Kidney (tissue), 14 donors: Measurements from ENCODE around the gene HMG20A. TPM values are rescaled to one million over a fixed set of nuclear protein-coding genes. Genes with fewer than 3 reads are reported as not detected.

Source experiments
- DNase-seq, 5 donors: peaks; one replicate each; pipeline ENCODE4 v3.0.0-alpha.2; 2013 to 2020
- FAIRE-seq: peaks from 2 replicates; lab custom pipeline; 2012; peaks lifted over from hg19 to GRCh38; lab: Jason Lieb, UNC
- H3K27ac ChIP-seq, 2 donors: one replicate each; pipeline ENCODE4 v1.7.0; 2013; ENCODE audit warnings: low read depth in 2 of 2, low read length in 2 of 2, inconsistent platforms in 1 of 2
- H3K27me3 ChIP-seq: one replicate; pipeline ENCODE4 v1.7.1; 2013; ENCODE audit warnings: low read length, inconsistent platforms; ENCODE audit not compliant: control insufficient read depth, insufficient read depth
- H3K36me3 ChIP-seq, 3 donors: one replicate each; pipeline versions ENCODE4 v1.7.0 to v1.7.1; 2013; ENCODE audit warnings: low read length in 3 of 3, control low read depth in 1 of 3, inconsistent platforms in 1 of 3; ENCODE audit not compliant: insufficient read depth in 3 of 3, control insufficient read depth in 2 of 3
- H3K4me1 ChIP-seq, 3 donors: one replicate each; pipeline versions ENCODE4 v1.7.0 to v1.7.1; 2013; ENCODE audit warnings: low read length in 3 of 3, inconsistent platforms in 1 of 3, low read depth in 1 of 3; ENCODE audit not compliant: control insufficient read depth in 2 of 3, insufficient read depth in 2 of 3
- H3K4me3 ChIP-seq, 3 donors: one replicate each; pipeline versions ENCODE4 v1.7.0 to v1.8.1; 2013; ENCODE audit warnings: low read length in 3 of 3, control low read depth in 1 of 3, inconsistent platforms in 1 of 3
- H3K9ac ChIP-seq, 3 donors: one replicate each; pipeline versions ENCODE4 v1.7.0 to v1.7.1; 2013; ENCODE audit warnings: low read length in 3 of 3, control low read depth in 1 of 3, inconsistent platforms in 1 of 3
- H3K9me3 ChIP-seq, 3 donors: one replicate each; pipeline versions ENCODE4 v1.7.0 to v1.7.1; 2013; ENCODE audit warnings: low read length in 3 of 3, control low read depth in 1 of 3, inconsistent platforms in 1 of 3; ENCODE audit not compliant: control insufficient read depth in 2 of 3, insufficient read depth in 1 of 3
- intact Hi-C: fragments of 100-400 bp; cut with DNase I; formaldehyde crosslinking; loops from one replicate; pipeline ENCODE4 v1.11.1; 2022
- polyA plus RNA-seq: library from polyadenylated mRNA; stranded (reverse); fragments of 350-450 nt; fragmentation: Illumina TruSeq; extraction: RNeasy Lipid Tissue Mini Kit (QIAGEN cat#74804); gene quantifications from one replicate; pipeline ENCODE4 v1.2.3, GENCODE V29; 2014; ENCODE audit warnings: low read depth, low replicate concordance; ENCODE audit not compliant: insufficient read depth
- total RNA-seq: library from RNA; stranded (reverse); fragmentation: NEBNext Ultra II Directional; extraction: Animal tissue kit (Norgen Biotek cat#: 25700); gene quantifications from one replicate; pipeline ENCODE4 v1.2.1, GENCODE V29; 2021
- TF ChIP-seq, protein P1 (sequence below): IDR thresholded peaks from 3 replicates; pipeline ENCODE4 v1.5.1; 2012; ENCODE audit warnings: mild to moderate bottlenecking, moderate library complexity, borderline replicate concordance; ENCODE audit not compliant: insufficient read depth; ENCODE audit errors: extremely low read depth
- donor health status: control.
- donor health status: control.
- donor health status: control.
- donor health status: control.
- donor health status: control.
- donor health status: DM: yes; HTN: yes; CAD: no.
- donor health status: Normal renal cell carcinoma (clear cell type).

HMG20A gene
- total and polyA plus RNA-seq, 2 donors from 2014 or later, result 16.8 to 38.7 TPM

DNA sequence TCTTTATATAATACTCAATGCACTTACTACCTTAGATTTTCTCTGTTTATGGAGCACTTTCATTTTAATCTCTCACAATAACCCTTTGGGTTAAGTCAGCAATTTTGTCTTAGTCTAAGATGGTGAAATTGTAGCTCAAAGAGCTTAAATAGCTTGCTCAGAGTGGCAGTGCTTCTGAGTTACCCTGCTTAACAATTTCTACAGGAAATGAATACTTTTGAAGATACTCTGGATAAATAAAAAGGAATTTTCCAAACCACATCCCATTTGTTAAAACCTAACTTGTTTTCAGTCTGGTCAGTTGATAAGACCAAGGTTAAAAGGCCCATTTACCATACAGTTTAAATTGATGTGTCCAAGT lies 37.2 kb downstream of the HMG20A start:
- H3K4me3 ChIP-seq, result no peak overlapping the region
- intact Hi-C loops, result no loop called here
- FAIRE-seq (no peak), DNase-seq (no peak)
- TF ChIP-seq, protein P1, sequence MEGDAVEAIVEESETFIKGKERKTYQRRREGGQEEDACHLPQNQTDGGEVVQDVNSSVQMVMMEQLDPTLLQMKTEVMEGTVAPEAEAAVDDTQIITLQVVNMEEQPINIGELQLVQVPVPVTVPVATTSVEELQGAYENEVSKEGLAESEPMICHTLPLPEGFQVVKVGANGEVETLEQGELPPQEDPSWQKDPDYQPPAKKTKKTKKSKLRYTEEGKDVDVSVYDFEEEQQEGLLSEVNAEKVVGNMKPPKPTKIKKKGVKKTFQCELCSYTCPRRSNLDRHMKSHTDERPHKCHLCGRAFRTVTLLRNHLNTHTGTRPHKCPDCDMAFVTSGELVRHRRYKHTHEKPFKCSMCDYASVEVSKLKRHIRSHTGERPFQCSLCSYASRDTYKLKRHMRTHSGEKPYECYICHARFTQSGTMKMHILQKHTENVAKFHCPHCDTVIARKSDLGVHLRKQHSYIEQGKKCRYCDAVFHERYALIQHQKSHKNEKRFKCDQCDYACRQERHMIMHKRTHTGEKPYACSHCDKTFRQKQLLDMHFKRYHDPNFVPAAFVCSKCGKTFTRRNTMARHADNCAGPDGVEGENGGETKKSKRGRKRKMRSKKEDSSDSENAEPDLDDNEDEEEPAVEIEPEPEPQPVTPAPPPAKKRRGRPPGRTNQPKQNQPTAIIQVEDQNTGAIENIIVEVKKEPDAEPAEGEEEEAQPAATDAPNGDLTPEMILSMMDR, result no peak
- H3K4me1 ChIP-seq, result peaks cover 0 to 19% (median 12%) of the 10 kb centered on the region in 3 donors
- no peaks in the 10 kb centered on the region for H3K27me3 ChIP-seq
- H3K9ac ChIP-seq, result no peak overlapping the region
- H3K27ac ChIP-seq, result no peak overlapping the region
- no peaks in the 10 kb centered on the region for H3K9me3 ChIP-seq
- H3K36me3 ChIP-seq, result peaks cover 5 to 9% (median 8%) of the 10 kb centered on the region in 3 donors

DNA sequence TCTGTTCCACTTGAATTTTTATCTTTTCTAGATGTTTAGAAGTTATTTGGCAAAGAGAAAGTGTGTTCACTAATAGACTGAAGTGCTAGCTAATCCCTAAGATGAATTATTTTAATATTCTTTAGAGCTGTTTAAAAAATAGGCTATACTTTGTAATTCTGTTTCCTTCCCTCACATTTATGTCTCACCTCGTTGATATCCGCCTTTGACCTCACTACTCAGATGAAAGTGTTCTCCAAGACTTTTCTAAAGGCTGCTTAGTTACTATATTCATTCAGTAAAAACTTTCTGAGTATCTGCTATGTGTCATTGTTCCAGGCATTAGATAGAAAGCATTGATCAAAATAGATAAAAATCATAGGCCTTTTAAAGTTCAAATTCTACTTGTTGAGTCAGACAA lies 38.3 kb downstream of the HMG20A start:
- no peaks in the 10 kb centered on the region for H3K27me3 ChIP-seq
- H3K9ac ChIP-seq, result no peak overlapping the region
- no peak overlapping the region for H3K27ac ChIP-seq
- no peak for DNase-seq
- no peaks in the 10 kb centered on the region for H3K9me3 ChIP-seq
- TF ChIP-seq, protein P1, result no peak
- peaks cover 0 to 19% (median 12%) of the 10 kb centered on the region in 3 donors for H3K4me1 ChIP-seq
- intact Hi-C loops, result no loop called here
- no peak for FAIRE-seq
- H3K36me3 ChIP-seq, result peaks cover 5 to 9% (median 8%) of the 10 kb centered on the region in 3 donors
- no peak overlapping the region for H3K4me3 ChIP-seq

DNA sequence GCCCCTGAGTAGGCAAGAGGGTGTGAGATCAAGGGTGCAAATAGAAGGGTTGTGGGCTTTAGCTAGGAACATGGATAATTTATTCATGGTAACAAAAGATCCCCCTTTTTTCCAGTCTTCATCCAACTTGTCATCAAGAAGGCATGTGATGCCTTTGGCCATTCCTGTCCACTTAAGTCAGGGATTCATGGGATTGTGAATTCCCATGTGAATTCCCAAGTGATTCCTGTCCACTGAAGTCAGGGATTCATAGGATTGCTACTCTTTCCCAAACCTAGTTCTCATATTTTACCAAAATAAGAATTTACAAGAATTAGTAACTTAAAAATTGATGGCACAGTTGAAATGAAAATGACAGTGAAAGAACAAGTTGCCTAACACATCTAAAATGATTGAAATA lies 40.8 kb downstream of the HMG20A start:
- Histone ChIP-seq H3K4me3 (no peak overlapping the region), H3K4me1 (peaks cover 0 to 11% (median 8%) of the 10 kb centered on the region in 3 donors), H3K36me3 (peaks cover 5 to 13% (median 11%) of the 10 kb centered on the region in 3 donors), H3K27ac (no peak overlapping the region), H3K27me3 (no peaks in the 10 kb centered on the region), H3K9me3 (no peaks in the 10 kb centered on the region), H3K9ac (no peak overlapping the region)
- intact Hi-C loops, result no loop called here
- TF ChIP-seq, protein P1, result no peak
- FAIRE-seq (no peak), DNase-seq (no peak)
